ENCODE results near the gene CXCR6.

The CXCR6 gene

DNA sequence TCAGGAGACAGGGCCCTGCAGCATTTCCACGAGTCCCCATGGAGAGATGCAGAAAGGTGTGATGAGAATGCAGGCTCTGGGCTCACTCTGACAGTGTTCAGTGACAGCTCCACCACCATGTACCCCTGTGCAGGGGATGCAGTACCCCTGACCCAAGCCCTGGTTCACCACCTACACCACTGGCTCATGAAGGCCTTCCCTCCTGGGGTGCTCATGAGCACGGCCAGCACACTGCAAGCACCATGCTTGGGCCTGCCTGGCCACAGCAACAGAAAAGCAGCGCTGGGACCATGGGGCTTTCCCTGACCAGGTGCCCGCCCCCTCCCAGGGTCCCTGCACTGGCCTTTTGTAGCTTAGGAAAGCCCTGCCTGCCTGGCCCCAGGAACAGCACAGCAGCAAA, 6.2 kb downstream of the CXCR6 start:
- DNase-seq = no peak

DNA sequence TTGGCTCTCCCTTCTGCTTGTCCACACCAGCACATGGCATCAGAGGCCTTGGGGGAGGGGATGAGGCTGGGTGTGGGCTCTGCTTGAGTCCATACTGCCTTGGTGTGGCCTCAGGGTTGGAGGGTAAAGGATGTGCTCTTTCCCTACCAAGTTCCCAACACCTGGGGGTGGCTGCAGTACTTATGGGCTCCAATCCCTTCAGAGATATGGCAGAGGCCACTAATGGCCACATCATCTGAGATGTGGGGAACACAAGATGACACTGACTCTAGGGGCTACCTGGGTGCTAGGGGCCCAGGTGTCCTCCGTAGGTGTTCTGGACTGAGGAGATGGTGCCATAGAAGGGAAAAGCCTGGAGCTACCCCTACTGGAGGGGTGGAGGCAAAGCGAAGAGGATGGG, 6.9 kb downstream of the CXCR6 start:
- DNase-seq = no peak

DNA sequence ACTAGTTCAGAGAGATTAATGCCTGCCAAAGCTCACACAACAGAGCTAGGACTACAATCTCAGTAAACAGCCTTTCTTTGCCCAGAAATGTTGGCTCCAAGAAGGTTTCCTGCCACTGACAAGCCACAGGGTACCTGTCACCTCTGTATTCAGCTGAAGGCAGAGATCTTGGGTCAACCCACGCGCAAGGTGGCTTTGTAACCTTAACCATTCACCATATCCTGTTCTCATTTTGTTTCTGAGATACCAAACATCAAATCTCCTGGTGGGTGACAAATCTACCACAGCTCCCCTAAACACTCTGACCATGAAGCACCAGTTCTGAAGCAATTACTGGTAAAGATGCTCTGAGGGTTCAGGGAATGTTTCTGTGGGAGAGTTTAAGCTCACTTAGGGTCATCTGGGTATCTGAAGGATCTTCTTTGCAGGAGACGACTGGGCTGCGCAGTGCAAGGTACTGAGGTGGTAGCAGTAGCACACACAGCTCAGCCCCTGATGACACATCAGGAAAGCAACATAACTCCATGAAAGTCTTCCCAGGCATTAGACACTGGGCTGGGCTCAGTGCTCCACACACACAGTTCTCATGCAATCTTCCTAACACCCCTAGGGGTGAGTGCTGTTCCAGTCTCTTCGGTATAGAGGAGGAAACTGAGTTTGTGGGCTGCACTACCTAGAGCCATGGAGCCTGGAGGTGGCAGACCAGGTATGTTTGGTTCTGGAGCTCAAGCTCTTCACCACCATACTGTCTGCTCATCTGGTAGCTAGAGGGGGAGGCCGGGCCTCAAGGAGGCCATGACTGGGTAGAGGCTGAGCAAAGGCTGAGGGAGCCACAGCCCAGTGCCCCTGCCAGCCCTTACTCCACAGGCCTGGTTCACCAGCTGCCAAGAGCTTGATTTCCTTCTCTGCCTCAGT, 7.7 kb downstream of the CXCR6 start:
- no peak for DNase-seq

DNA sequence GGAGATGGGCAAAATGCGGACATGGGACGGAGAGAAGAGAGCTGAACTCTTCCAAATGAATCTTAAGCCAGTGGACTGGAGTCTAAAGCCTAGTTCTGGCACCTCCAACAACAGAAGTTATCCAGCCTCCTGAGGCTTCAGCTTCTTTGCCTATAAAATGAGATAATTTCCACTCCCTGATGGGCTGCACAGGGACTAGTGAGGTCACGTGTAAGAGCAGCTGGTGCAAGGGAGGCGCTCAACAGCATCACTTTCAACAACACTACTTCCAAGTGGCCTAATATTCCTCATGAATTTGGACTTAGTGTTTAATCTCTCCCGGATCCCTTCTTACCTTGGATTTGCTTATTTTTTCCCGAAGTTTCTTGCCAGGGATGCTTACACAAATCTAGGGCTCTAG, 8.7 kb downstream of the CXCR6 start:
- no peak for DNase-seq

DNA sequence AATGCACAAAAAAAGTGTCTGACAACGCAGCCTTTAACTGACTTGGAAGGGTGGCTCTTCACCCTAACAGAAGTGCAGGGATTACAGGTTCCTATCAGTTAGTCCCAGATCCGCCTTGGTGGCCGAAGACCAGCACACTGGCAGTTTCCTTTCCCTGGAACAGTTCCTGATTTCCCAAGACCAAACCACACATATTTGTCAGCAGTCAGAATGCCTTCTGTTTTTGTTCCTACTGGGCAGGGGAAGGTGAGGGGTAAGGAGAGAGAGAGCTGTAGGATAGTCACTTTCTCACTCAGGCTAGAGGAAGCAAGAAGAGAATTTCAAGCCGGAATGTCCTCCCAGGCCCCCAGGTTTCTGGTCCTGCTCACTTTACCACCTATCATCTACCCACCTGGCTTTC, 9.2 kb downstream of the CXCR6 start:
- no peak for DNase-seq

DNA sequence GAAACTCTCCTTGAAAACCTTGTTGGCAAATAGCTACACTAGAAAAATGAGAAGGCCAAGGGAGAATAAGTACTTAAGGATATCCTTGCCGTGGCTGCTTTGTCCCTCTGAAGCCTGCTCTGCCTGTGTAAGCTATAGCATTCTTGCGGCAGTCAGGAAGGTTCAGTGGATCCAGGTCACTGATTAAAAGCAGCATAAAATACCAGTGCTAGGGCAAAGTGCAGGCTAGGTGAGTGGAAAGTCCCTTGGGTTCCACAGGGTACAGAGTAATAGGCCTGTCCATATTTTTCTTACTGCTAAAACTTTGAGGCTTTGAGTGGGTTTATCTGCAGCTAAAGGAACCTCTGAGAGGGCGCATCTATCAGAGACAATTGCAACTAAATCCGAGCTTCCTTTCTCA, 10.3 kb downstream of the CXCR6 start:
- DNase-seq = no peak

DNA sequence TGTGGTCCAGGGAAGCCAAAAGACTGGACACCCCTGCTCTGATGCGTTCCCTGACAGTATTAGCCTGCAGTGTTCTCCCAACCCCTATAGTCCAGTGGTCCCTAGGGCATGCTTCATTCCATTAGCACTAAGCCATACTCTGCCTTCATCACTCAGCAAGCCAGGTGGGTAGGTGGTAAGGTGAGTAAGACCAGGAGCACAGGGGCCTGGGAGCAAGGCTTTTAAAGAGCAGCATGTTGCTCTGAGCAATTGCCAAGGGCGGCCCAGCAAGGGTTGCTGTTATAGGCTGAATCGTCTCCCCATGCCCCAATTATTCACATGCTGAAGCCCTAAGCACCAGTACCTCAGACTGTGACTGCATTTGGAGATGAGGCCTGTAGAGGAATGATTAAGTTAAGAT, 11.0 kb downstream of the CXCR6 start:
- no peak for DNase-seq

DNA sequence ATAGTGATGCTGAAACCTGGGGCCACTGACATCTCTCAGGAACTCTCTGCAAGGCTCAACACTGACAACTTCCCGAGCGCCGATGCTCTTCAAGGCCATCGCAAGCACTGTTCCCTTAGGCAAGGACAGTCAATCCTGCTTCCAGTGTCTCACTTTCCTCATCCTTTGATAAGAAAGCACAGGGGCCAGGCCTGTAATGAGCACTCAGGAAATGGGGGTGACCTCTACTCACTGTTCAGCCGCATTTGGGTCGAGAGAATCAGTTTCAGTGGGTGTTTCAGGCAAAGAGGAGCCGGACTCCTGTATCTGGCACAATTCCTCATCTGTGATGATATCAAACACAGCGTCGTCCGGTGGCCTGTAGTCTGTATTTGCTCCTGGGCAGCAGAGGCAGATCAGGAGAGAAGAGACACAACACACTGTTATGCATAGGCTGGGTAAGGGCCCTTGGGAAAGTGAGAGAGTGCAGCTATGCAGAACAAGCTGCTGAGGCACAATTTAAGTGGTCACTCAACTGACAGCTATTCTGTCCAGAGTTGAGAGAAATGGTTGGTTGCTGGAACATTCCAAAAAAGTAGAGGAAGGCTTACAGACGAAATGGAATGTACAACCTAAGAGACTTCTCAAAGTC, 11.9 kb downstream of the CXCR6 start:
- DNase-seq = no peak

DNA sequence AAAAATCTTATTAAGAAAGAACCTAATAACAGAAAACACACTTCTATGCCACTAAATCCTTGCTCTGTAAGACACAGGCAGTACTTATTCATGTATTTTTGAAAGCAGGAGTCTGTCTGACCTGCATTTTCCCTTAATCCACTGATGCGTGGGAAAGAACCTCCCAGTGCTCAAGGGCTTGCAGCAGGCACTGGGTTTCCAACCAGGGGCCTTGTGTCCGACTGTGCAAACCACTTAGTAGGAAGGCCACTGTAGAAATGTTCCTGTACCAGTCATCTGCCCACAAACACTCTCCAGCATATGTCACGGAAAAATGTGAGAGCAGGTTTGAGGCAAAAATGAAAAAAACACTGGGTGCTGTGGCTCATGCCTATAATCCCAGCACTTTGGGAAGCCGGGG, 12.4 kb downstream of the CXCR6 start:
- no peak for DNase-seq

DNA sequence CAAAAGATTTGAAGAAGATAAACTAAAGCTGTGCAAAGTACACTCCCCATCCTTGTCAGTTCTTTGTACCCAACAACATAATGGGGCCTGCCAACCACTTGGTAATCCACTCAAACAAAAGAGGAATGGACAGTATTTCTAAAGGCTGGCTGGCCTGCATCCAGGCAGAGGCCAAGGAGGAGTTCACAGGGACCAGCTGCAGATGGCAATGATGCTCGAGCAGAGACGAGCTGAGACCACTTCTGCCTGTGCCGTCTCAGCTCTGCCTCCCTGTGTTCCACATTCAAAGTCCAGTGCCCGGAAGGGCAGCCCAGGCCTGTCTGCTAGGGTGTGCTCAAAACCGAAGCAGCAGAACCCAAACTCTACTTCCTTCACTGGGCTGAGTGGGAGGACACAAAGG, 14.3 kb downstream of the CXCR6 start:
- DNase-seq = no peak

DNA sequence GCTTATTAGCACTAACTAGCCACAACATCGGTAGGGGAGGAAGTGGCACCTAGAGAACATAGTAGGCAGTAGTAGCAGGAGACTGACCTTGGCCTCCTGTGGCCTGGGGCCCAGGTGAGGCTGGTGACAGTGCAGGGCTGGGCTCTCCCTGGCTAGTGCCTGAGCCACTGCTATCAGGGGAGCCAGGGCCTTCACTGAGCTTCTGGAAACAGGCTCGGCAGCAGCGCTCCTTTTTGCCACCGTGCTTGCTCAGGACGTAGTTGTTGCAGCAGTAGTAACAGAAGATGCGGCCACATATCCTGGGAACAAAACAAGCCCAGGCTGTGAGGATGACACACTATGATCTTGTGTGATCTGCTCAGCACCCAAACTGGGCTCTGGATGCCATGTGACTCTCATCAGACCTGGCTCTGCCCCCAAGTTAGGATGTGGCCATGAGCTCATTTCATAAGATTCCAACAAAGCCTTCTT, 15.1 kb downstream of the CXCR6 start:
- no peak for DNase-seq

DNA sequence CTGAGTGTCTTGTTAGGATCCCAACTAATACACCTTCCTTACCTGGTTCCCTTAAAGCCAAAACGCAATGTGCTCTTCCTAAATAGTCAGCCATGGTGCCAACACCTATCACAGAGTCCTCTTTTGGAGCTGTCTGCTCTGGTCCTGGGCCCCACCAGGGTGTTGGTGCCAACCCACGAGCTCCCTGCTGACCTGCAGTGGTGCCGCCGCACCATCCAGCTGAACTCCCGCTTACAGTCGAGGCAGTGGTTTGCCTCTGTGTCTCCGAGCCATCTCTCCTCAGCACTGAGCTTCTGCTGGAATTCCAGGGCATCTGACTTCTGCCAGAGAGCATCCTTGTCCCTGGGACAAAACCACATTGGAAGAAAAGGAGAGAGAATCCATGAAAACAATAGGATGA, 15.9 kb downstream of the CXCR6 start:
- no peak for DNase-seq

DNA sequence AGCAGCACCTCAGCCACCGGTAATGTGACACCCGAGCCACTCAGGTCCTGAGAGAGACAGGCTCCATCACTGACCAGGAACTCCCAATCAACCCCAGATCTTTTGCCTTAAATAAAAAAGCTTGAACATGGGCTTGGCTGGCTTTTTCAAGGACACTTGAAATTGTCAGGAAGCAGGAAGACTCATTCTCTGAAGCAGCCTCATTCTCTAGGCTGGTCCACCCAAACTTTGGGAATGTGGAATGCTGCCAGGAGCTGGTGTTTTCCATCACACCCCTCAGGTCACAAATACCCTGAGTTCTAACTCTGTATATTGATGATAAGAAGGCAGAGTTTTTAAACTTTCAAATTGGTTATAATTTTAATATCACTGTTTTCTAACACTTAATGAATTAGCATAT, 17.0 kb downstream of the CXCR6 start:
- no peak for DNase-seq

DNA sequence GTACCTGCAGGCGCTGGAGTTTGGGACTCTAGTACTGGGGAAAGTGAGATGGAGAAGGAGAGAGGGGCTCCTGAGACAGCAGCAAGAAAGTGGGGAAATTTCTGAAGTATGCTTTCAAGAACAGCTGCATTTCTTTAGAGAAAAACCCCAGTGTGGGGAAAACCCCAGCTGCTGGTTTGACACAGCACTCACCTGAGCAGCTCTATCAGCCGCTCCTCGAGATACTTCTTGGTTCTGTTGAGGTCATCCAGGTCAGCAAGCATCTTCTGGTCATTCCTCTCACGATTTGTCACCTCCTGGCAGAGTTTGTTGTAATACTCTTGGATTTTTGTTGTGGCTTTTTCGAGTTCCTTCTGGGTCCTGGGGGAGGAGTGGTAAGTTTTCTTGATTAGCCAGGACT, 18.8 kb downstream of the CXCR6 start:
- no peak for DNase-seq

DNA sequence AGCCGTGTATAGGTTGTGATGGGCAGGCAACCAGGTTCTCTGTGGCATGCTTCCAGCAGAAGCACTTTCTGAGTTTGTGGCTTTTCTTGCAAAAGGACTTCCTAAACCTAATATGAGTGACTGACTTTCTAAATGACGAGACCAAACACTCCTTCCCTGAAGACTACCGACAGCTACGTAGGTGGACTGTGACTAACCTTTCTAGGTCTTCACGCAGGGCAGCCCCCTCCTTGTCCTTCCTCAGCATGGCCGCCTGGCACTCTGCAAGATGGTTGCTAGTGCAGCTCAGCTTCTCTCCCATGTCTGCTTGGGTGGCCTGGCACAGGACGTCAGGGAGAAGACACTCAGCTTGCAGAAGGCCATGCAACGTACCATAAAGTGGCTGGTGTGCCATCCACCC, 20.9 kb downstream of the CXCR6 start:
- no peak for DNase-seq

DNA sequence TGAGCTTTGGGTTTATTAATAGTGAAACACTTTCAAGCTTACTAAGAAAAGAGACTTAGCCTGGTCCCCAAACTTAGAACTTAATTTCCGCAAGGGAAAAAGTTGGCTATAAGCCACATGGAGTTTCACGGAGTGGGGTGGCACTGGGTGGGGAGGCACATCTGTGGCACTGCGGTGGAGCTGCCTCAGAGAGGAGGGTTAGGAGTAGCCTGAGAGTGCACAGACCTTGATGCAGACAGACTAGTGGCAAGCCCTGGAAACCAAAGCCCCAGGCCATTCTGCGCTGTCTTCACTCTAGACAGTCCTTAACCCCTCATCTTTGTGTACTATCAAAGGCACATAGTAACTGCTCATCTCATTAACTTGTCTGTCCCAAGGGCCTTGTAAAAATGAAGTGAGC, 22.0 kb downstream of the CXCR6 start:
- DNase-seq = no peak

DNA sequence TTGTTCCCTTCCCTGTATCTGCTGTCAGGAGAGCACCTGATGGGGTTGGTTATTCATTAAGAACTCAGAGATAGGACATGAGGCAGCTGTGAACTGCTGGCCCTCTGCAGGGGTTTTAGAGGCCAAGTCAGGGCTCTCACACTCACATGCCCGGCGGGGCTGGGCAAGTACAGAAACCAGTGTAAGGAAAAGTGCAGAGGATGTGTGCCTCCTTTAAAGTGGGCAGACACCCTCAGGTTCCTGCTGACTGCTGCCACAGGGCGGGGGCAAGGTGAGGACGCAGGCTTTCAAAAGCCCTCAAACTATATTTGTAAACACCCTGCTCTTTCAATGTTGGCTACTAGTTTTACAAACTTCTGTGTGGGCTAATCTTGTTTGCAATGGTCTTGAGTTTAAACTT, 22.4 kb downstream of the CXCR6 start:
- DNase-seq = no peak

DNA sequence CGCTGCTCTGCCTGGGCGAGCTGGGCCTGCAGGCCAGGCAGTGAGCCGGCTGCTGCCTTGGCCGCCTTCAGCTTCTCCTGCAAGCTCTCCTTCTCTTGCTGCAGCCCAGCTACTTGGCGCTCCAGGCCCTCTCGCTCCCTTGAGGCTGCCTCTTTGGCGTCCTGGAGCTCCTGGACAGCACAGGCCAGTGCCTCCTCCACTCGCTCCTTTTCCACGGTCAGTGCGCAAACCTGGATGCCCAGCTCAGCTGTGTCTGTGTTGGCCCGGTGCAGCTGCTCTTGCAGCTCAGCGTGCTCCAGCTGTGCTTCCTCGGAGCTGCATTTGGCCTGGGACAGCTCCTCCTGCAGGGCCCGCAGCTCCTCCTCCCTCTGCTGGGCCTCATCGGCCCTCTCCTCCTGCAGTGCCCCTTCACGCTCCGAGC, 23.1 kb downstream of the CXCR6 start:
- no peak for DNase-seq

DNA sequence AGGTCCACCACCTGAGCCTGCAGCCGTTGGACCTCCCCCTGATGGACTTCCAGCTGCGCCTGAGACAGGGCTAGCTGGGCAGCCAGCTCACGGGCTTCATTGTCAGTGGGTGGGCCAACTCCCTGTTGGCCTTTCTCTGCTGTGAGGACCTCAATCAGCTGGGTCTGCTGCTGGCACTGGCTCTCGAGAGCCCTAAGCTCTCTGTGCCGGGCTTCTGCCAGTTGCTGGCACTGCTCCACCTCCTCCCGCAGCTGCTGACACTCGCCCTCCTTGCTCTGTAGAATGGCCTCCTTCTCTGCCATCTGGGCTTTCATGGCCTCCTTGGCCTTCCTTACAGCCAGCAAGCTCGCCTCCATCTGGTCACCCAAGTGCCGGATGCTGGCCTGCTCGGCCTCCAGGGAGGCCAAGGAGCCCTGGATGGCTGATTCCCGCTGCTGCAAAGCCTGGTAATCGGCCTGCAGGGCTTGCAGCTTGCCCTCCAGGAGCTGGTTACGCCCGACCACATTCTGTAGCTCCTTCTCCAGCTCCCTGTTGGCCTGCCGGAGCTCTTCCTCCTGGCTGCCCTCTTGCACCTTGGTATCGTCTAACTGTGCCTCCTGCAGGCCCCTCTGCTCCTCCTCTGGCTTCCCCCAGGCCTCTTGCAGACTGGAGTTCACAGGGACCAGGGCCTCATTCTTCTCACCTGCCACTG, 23.8 kb downstream of the CXCR6 start:
- no peak for DNase-seq

DNA sequence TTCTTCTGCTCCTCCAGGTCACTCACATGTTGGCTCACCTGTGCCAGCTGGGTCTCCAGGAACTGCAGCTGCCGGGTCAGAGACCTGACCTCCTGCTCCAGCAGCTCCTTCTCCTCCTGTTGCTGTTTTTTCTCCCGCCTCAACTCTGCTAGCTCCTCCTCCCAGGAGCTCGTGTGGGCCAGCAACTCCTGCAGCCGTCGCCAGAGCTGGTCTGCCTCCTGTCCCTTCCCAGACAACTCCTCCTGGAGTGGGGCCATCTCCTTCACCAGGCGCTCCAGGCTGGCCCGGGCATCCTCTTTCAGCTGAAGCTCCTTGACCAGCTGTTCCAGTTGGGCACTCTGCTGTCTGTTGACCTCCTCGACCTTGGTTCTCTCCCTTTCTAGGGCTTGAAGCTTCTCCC, 24.5 kb downstream of the CXCR6 start:
- DNase-seq = no peak

DNA sequence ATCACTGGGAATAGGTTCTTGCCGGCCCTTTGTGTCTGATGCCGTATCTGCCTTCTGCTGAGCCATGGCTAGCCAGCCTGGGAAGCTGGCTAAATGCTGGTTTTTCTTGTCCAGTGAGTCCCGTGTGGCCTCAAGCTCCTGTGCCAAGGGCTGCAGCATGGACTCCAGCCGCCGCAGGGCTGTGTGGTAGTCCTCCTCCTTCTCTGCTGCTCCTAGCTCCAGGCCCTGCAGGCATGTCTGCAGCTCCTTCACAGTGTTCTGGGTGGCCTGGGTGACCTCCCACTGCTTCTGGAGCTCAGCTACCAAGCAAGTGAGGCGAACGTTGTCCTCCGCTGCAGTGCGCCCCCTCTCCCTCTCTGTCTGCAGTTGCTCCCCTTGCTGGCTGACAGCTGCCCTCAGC, 24.9 kb downstream of the CXCR6 start:
- no peak for DNase-seq

DNA sequence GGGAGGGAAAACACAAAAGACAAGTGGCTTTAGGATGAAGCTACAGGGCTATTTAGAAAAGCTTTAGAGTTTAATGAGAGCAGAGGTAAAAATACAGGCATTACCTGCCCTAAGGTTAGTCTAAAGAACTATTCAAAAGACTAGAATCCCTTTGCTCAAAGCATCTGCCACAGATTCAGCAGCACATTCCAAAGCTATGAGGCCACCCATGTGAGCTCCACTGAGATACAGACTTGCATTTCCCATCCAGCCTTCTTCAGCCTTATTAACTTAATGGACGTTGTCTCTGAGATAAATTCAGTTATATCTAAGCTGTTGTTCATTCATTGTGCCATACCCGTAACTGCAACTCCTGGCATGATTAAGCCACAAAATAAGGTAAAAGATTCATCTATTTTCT, 25.4 kb downstream of the CXCR6 start:
- DNase-seq = peak; percentile 67

DNA sequence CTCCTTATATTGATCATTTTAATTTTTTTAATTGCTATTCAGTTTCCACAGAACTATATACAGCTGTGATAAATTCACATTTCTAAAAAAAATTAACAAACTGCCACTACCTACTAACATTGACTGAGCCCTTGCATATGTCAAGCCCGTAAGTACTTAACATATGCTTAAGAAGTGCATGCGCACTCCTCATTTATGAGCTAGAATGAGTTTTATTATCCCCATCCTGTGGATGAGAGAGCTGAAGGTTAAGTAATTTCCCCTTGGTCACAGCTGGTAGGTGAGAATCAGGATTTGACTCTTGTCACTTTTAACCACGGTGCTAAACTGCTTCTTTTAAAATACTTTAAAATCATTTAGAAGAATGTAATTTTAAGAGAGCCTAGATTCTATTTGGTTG, 25.9 kb downstream of the CXCR6 start:
- DNase-seq = no peak

DNA sequence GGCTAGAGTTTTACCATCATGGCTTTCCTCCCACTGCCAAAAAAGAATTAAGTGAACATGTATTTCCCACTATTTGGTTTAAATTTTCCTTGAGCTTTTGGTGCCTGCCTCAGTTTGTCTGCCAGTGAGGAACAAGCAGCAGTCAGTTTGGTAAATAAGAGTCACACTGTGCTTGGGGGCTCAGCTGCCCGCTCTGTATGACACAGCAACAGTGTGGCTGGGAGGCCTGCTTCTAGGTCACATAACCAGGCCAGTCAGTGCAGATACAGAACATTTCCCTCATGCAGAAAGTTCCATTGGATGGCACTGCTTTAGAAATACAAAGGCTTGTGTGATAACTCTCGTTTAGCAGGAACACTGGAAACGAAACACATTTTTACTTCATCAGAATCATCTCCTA, 26.7 kb downstream of the CXCR6 start:
- no peak for DNase-seq
